HuH-7 (cell line): ENCODE data around the gene USP33.
"Not testable (repeated sequence)": the region's sequence is repeated elsewhere in the genome, so short reads cannot be mapped to it uniquely, and the experiment has no call there.

ENCODE experiments used
- DNase-seq: peaks from one replicate; pipeline ENCODE4 v3.0.0; 2011; ENCODE audit warnings: low spot score

Gene USP33

GRCh38 chr1:77671836-77672235 lies 87.8 kb downstream of the USP33 start:
- DNase-seq: no peak

- no peak for DNase-seq
Measured at GRCh38 chr1:77670330-77670729, 89.3 kb downstream of the USP33 start.

- DNase-seq: no peak
Measured at GRCh38 chr1:77668924-77669449, 90.7 kb downstream of the USP33 start.

- DNase-seq: no peak
Measured at GRCh38 chr1:77664939-77665516, 94.6 kb downstream of the USP33 start.

- no peak for DNase-seq
Measured at GRCh38 chr1:77661696-77662095, 98.0 kb downstream of the USP33 start.

GRCh38 chr1:77659879-77660593 lies 99.6 kb downstream of the USP33 start:
- DNase-seq: no peak

- DNase-seq: no peak
Measured at GRCh38 chr1:77658271-77658670, 101.4 kb downstream of the USP33 start.

- DNase-seq: no peak
Measured at GRCh38 chr1:77655431-77655974, 104.1 kb downstream of the USP33 start.

GRCh38 chr1:77652970-77653516 lies 106.6 kb downstream of the USP33 start:
- no peak for DNase-seq

GRCh38 chr1:77652268-77652667 lies 107.4 kb downstream of the USP33 start:
- no peak for DNase-seq

GRCh38 chr1:77649127-77649526 lies 110.5 kb downstream of the USP33 start:
- DNase-seq: no peak

- not testable (repeated sequence) for DNase-seq
Measured at GRCh38 chr1:77646224-77646623, 113.4 kb downstream of the USP33 start.
